Suprapubic skin (tissue), 4 donors: ENCODE results near the gene SPRR5.

ENCODE experiments used
- POLR2A ChIP-seq, 2 donors: fragments of 450-650 bp; IDR thresholded peaks; one replicate each; pipeline ENCODE4 v1.6.1; 2017; ENCODE audit warnings: antibody characterized with exemption in 2 of 2, mild to moderate bottlenecking in 2 of 2, moderate library complexity in 2 of 2
- POLR2AphosphoS5 ChIP-seq, 3 donors: sonication (generic); formaldehyde crosslinking; IDR thresholded peaks; one replicate each; pipeline ENCODE4 v1.6.1; 2017; ENCODE audit warnings: antibody characterized with exemption in 3 of 3
- TF ChIP-seq, protein P1 (sequence below), 2 donors: fragments of 200-600 bp in 1 of 2; fragments of 450-650 bp in 1 of 2; sonication (generic) in 1 of 2; IDR thresholded peaks; one replicate each; pipeline ENCODE4 v1.5.1; 2016 to 2019; ENCODE audit warnings: antibody characterized with exemption in 2 of 2, mild to moderate bottlenecking in 1 of 2, moderate library complexity in 1 of 2

DNA sequence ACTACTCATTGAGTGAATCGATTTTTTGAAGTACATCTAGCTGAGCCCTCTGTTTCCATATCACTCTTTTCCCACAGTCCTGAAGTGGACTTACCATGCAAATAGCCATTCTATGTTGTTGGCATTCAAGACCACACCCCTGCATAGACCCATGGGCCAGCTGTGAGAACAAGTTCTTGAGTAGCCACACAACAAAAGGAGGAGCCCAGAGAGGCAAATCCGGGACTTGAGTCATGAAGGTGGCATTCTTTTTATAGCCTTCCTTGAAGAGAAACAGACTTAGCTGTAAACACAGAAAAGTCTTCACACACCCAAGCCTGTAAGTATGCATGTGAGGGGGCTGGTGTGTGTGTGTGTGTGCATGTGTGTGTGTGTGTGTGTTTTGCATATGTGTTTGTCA is 13.8 kb upstream of the SPRR5 start:
- TF ChIP-seq, protein P1, sequence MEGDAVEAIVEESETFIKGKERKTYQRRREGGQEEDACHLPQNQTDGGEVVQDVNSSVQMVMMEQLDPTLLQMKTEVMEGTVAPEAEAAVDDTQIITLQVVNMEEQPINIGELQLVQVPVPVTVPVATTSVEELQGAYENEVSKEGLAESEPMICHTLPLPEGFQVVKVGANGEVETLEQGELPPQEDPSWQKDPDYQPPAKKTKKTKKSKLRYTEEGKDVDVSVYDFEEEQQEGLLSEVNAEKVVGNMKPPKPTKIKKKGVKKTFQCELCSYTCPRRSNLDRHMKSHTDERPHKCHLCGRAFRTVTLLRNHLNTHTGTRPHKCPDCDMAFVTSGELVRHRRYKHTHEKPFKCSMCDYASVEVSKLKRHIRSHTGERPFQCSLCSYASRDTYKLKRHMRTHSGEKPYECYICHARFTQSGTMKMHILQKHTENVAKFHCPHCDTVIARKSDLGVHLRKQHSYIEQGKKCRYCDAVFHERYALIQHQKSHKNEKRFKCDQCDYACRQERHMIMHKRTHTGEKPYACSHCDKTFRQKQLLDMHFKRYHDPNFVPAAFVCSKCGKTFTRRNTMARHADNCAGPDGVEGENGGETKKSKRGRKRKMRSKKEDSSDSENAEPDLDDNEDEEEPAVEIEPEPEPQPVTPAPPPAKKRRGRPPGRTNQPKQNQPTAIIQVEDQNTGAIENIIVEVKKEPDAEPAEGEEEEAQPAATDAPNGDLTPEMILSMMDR (IDR thresholded peaks at IDR 0.05), result no peak
- no peak for TF ChIP-seq POLR2A (IDR thresholded peaks at IDR 0.05)
- no peak for TF ChIP-seq POLR2AphosphoS5 (IDR thresholded peaks at IDR 0.05)
